GM12873 (cell line): Measurements from ENCODE around the gene RAI14.

Experiments used
- TF ChIP-seq, protein P1 (sequence below): IDR thresholded peaks from 2 replicates; pipeline ENCODE4 v1.5.1; 2012; ENCODE audit warnings: low read depth, mild to moderate bottlenecking, moderate library complexity, low read length, control low read depth; ENCODE audit not compliant: insufficient read depth; ENCODE audit errors: missing control alignments

Gene RAI14

DNA sequence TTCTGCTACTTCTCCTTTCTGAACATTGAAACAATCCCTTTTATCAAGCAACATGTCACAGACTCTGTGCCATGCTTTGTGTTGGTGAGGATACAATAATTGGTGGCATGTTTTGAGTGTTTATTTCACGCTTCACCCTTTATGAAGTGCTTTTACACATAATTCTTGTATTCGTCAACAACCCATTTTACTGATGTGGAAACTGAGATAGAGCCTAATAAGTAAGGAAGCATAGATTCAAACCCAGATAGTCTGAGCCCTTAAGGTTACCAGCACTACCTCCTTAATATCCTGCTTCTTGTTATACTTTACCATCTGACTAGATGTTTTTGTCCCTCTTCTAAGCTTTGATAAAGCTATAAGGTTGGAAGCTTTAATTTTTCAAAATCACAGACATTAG, 133.5 kb downstream of the RAI14 start:
- TF ChIP-seq, protein P1, sequence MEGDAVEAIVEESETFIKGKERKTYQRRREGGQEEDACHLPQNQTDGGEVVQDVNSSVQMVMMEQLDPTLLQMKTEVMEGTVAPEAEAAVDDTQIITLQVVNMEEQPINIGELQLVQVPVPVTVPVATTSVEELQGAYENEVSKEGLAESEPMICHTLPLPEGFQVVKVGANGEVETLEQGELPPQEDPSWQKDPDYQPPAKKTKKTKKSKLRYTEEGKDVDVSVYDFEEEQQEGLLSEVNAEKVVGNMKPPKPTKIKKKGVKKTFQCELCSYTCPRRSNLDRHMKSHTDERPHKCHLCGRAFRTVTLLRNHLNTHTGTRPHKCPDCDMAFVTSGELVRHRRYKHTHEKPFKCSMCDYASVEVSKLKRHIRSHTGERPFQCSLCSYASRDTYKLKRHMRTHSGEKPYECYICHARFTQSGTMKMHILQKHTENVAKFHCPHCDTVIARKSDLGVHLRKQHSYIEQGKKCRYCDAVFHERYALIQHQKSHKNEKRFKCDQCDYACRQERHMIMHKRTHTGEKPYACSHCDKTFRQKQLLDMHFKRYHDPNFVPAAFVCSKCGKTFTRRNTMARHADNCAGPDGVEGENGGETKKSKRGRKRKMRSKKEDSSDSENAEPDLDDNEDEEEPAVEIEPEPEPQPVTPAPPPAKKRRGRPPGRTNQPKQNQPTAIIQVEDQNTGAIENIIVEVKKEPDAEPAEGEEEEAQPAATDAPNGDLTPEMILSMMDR, result no peak

DNA sequence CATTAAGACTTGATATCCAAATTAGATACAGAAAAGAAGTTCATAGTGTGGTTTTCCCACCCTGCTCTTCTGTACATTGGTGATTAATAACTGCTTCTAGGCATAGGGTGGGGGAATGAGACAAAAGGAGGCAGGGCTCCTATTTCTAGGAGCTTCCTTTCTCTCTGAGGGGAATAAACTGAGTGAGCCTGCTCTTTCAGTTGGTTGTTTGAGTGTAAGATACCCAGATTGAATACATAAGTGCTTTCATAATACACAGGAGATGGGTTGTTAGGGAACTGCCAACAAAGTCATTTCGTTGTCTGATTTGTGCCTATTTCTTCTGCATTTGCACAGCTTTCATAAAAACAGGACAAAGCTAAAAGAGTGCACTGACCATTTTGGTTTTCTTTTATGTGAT, 133.9 kb downstream of the RAI14 start:
- TF ChIP-seq, protein P1, result no peak

DNA sequence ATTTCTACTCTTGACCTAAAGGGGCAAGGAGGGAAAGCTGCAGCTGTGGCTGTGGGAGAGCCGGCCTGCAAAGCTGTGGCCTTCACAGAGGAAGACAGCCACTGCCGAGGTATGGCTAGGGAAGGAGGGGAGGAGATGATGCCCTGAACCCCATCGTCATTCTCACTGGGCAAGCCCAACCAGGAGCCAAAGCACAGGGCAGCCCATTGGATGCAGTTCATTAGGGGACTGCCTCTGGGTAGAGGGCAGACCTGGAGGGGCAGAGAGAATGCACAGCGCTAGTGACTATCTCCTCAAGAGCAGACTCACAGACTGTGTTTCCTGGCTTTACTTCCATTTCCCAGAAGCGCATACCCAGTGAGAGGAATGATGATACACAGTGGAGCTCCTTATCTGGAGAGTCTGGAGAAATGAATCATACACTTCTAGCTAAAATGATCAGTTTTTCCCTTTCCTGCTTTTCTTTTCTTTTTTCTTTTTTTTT, 135.7 kb downstream of the RAI14 start:
- TF ChIP-seq, protein P1, result no peak

DNA sequence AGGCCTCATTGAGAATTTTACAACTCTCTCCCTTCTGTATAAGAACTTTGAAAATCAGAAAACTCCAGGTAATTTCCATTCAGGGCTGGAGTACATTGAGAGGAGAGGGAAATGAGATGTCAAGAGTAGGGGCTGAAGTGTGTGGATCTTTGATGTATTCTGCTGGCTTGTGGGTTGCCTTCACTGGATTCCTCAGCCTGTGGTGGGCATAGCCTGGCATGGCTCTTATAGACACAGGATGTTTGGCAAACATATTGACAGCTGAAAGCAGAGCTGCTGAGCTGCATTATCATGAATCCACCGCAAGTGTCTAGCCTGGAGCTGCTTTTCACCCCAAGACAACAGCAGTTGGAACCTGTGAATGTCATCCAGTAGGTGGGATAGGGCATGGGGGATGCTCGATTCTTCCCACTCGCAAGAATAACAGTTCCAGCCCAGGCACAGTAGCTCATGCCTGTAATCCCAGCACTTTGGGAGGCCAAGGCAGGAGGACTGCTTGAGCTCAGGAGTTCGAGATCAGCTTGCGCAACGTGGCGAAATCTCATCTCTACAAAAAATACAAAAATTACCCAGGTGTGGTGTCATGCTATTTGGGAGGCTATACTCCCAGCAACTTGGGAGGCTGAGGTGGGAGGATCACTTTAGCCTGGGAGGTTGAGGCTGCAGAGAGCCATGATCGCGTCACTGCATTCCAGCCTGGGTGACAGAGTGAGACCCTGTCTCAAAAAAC, 146.9 kb downstream of the RAI14 start:
- TF ChIP-seq, protein P1, result no peak

DNA sequence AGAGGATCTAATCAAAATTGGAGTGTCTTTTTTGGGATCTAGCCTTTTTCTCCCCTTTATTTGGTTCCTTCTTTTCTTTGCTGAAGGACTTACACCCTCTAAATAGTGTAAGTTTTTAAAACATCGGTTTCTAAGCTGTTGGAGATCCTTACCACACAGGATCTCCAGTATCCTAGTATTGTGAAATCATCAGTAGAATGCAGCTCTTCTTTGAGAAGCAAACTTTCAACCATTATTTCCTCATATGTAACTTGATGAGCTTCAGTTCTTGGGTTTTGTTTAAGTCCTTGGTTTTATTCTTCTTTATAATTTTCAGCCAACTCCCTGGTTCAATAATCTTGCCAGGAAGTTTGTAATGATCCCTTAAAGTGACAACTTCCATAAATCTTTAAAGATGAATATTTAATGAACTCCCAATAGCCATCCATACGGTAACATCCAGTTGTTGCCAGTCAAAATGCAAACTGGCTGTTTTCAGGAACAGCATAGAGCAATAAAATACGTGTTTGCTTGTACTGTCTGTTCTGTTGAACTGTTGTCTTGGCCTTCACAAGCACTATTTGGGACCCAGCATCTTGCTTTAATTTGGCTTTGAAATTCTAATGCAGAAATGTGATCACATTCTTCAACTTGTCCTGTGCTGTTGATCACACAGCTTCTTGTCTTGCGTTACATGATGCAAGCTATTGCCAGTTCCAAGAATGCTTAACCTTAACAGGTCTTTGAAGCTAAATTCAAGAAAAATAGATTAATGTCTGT, 148.0 kb downstream of the RAI14 start:
- TF ChIP-seq, protein P1, result no peak

DNA sequence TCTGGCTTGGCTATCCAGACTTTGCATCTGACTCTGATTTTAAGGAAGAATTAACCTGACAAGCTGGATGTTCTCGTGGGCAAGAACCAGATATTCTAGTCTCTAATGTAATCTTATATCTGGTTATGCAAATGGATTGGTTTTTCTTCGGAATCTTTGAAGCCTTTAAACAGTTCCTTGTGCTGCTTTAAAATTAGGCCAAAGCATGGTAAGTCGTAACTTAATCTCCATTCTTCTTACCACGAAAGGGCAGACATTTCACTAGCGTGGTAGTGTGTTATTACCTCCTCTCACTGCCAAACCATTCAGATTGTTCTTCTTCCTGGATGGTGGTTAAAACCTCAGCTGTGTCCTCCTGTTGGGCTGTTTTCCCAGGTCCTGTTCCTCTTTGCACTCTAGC, 148.8 kb downstream of the RAI14 start:
- TF ChIP-seq, protein P1, result no peak

DNA sequence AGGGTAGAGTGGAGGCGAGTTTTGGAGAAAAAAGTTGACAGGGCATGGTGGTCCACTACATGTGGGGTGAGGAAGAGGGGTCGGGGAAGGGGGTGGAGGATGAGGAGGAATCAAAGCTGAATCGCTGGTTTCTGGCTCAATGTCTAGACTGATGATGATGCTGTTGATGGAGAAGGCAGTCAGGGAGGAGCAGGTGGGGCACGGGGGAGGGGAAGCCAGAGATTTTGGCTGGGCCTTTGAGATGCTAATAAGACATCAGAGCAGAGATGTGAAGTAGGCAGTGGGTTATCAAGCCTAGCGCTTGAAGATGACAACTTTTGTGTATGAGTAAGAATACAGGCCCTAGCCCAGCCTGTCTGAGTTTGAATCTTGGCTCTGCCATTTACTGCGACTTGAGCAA, 150.4 kb downstream of the RAI14 start:
- TF ChIP-seq, protein P1, result no peak
